ENCODE results near the gene MREG.

Gene MREG

GRCh38 chr2:215919624-215920243, 93.6 kb downstream of the MREG start:
- DNase-seq (ENCODE audit: low read depth in 2 of 2), result no peak

GRCh38 chr2:215918901-215919599, 94.3 kb downstream of the MREG start:
- DNase-seq (ENCODE audit: low read depth in 2 of 2), result no peak

DNA sequence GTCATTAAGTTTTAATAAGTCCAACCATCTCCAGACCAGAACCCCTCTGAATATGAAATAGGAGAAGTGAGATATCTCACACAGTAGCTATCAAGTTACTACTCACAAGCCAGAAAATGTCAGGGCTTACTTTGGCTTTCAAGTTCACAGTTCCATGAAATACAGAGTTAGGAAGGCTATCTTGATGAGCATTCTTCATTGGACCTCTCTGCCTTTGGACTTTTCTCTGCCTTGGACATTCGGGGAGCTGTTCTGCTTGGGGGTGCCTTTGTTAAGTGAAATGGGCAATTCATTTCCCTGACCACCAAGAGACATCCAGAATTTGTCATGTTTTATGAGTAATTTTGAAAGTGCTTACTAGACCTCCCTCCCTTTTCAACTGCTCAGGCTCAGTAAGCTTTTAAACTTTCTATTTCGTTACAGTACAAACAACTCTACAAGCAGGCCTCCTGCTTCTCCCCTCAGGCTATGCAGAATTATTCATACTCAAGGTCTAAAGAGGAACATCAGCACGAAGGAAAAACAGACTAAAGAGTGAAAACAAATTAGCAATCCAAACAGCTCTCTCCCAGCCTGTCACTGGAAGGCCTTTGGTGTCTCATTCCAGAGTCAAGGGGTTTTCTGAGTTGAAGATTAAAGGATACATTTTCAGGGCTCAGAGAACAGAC, 95.3 kb downstream of the MREG start:
- DNase-seq (ENCODE audit: low read depth in 2 of 2), result no peak

DNA sequence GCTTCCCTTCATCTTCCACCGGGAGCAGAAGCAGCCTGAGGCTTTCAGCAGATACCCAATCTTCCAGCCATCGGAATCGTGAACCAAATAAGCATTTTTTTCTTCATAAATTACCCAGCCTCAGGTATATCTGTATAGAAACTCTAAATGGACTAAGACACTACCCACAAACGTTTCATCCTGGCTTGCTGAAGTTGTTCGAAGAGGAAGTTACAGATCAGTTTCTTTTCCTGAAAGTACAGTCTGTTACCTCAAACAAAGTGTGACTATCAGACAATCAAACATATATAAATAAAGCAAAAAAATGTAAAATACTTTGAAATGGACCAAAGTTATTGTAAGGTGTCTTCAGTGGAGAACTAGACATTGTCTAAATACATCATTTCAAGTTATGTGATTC, 97.9 kb downstream of the MREG start:
- DNase-seq (ENCODE audit: low read depth in 2 of 2), result no peak

DNA sequence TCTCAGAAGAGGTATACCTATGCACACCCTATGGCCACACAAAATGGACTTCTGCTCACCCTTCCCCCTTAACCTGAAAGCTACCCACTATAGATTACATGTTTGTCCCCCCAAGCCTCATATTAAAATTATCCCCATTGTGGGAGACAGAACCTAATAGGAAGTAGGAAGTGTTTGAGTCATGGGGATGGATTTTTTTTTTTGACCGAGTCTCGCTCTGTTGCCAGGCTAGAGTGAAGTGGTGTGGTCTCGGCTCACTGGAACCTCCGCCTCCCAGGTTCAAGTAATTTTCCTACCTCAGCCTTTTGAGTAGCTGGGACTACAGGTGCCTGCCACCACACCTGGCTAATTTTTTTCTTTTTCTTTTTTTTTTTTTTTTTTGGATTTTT, 98.6 kb downstream of the MREG start:
- no peak for DNase-seq (ENCODE audit: low read depth in 2 of 2)

DNA sequence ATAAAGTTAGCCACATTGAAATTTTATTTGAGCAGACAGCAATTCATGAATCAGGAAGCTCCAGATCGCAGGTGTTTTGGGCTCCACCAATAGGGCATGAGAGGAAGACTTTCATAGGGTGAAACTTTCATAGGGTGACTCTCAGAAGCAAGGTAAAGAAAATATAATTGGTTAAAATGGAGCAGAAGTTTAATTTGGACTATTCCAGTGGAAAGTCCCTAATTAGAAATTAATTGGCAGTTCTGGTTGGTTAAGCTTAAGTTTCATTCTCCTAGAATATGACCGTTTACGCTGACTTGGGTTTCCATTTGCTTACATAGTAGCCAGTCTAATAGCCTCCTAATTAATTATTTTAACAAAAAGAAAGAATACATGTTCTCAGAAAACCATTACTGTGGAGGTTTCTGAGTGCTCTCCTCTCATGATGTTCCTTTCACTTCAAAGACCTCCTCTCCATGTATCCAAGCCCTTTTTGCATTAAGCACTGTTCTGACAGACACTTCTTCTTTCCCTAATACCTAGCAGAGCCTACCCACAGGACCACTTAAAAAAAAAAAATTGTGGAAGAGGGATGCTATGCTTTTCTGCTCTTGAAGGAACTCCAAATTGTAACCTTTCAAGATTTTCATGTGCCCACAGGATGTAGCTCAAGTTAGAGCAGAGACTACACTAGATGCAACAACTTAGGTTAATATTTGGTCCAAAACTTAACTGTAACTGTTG, 99.1 kb downstream of the MREG start:
- DNase-seq (ENCODE audit: low read depth in 2 of 2), result no peak

GRCh38 chr2:215912299-215912842, 101.0 kb downstream of the MREG start:
- DNase-seq (ENCODE audit: low read depth in 2 of 2), result no peak

GRCh38 chr2:215911301-215912085, 101.9 kb downstream of the MREG start:
- no peak for DNase-seq (ENCODE audit: low read depth in 2 of 2)

DNA sequence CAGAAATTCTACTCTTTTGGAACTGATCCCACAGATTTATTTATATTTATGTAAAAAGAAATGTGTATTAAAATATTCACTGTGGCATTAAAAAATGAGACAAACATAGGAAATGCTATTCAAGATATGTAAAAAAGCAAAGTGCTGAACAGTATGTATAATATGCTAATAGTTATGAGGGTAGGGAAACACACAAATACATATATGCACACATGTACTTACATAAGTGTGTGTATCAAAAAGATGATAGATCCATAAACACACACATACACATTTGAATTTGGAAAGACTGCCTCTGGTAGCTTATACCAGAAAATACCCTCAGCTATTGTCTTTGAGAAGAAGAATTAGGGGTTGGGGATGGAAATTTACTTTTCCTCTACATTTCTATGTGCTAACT, 103.2 kb downstream of the MREG start:
- DNase-seq (ENCODE audit: low read depth in 2 of 2), result no peak

DNA sequence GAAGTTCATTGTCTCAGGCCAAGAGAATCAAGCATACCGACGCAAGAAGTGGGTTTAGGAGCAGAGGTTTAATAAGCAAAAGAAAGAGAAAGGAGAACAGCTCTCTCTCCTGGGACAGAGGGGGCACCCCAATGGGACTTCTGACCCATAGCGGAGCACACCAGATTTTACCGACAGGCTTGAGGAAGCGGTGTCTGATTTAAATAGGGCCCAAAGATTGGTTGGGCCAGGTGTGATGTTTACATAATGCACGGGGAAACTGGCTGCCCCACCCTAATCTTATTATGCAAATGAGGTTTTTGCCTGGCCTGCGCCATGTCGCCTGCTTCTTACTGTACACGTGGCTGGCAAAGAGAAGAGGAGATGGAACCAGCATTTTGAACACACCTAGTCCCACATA, 106.2 kb downstream of the MREG start:
- DNase-seq (ENCODE audit: low read depth in 2 of 2), result no peak

DNA sequence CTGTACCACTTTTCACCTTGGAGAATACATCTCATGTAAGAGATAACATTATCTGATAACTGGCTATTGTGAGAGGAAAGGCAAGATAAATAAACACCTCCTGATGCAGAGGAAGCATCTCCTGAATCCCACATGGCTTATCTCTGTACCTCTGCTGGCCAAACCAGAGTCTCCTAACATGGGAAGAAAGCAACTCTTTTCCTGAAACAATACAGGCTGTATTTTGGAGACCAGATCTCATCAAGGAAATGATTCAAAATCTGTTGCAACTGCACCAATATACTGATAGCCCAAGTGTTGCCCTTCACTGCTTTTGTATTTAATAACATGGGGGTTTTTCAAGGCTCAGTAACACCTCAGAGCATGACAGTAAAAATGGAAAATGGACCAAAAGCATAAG, 106.9 kb downstream of the MREG start:
- no peak for DNase-seq (ENCODE audit: low read depth in 2 of 2)

DNA sequence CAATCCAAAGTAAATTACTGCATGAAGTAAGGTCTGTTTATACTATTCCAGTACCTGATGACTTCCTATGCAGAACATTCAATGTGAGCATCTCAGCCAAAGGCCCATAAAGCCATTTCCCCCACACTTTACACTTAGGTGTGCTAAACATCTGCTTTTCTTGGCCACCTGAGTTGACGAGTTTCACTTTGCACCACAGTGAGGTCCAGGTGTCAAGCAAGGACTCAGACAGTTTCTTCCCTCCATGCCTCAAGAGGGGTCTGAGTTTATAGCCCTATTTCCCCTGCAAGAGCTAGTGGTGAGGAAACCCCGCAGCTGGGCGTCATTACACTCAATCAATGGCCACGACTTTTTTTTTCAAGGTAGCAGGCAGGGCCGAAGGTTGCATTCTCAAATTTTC, 107.7 kb downstream of the MREG start:
- no peak for DNase-seq (ENCODE audit: low read depth in 2 of 2)

DNA sequence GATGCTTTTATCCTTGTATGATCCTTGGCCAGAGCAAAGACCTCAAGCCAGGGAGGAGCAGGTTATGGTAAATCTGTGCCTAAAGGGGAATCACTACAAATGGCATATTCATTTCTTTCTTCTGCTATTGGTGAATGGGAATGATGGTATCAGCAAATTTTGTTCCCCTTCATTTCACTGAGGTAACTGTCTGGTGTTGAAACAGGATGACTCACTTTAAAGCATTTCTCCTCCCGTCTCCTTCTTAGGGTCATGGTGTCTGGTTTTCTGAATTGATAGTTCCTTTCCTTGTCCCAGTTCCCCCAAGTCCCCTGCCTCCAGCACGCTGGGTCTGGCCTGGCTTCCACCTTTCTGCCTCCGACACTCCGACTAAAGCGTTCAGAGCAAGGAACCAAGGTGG, 109.2 kb downstream of the MREG start:
- no peak for DNase-seq (ENCODE audit: low read depth in 2 of 2)

DNA sequence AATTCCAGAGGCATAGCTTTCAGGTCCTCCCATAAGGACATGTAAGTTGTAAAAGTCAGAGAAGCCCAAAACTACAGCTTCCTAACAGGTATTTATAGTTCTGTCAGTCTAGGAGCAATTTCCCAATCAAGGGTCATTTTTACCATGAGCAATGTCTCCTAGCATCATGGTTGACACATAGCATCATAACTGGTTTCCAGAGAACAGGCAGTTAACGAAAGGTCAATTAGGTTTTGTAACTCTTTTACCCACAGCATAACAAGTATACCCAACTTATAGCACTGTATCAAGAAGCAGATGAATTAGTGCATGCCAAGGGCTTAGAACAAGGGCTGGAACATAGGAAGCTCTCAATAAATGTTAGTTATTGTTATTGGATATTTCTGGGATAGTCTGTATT, 110.1 kb downstream of the MREG start:
- DNase-seq (ENCODE audit: low read depth in 2 of 2), result no peak

DNA sequence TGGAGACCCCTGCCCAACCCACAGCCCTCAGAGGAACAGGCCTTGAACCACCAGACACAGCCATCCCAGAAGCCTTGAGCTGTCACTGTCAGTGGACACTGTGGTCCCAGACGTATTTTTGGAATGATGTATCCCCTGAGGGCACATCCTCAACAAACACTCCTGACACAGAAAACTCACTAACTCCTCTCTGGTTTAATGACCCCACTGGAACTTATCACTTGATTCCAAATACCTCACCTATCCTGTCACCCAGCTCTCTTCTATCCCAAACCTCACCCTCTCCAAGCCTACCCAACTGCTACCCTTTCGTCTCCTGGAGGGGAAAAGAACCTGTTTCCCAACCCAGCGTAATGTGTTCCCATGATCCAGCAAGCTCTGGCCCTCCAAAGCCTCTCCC, 111.6 kb downstream of the MREG start:
- DNase-seq (ENCODE audit: low read depth in 2 of 2), result no peak

- no peak for DNase-seq (ENCODE audit: low read depth in 2 of 2)
Observed at GRCh38 chr2:215900843-215901242, 112.5 kb downstream of the MREG start.

GRCh38 chr2:215900203-215900611, 113.1 kb downstream of the MREG start:
- no peak for DNase-seq (ENCODE audit: low read depth in 2 of 2)

DNA sequence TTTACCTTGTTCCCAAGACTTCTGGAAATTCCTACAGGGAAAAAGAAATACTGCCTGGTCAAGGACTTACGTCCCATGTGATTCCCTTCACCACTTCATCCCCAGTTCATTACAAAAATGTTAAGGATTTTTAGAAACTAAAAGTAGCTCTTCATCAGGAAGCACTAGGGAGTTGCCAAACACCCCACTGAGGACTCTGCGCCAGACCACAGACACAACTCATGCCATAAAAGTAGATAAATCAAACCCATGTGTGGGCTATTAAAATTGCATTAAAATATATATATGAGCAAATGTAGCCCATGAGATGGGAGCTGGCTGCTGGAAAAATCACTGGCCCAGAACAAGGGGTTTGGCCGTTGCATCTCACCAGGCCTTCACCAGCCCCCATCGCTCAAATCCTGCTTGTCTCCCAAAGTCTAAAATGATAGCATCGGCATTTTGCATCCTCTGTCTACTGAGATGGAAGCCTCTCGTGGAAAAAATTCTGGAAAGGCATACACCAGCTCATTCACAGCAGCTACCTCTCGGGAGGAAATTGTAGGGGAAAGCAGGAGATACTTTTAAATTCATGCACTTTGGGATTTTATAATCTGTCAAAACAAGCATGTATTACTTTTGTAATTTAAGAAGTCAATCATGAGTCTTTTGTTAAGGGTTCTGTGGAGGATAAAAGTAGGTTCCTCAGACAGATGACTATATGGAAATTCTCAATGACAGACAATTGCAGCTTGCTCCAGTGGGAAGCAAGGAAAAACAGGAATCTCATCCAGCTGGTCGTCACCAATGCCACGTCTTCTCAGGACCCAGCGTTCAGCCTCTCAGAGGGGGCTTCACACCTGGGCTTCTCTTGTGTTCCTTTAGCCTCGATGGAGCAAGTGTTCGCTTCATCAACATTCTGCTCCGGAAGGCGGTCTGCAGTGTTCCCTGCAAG, 113.9 kb downstream of the MREG start:
- DNase-seq (ENCODE audit: low read depth in 2 of 2), result peak; percentile 91 to 92

DNA sequence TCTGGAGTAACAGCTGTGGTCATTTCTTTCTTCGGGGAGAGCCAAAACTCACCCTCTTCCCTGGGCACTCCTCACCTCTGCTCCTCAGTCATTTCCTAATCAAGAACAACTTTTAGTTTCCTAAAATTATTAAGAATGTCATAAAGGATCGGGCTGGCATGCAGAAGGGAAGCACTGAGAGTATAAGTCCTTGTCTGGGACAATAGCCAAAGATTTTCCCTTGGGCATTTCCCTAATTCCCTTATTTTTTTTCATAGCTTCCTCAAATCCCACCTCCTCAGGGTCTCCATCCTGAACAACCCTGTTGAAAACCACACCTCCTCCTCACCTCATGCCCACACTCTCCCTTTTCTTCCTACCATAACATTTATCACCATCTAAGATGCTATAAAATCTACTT, 115.0 kb downstream of the MREG start:
- DNase-seq (ENCODE audit: low read depth in 2 of 2), result no peak

GRCh38 chr2:215896921-215897320, 116.4 kb downstream of the MREG start:
- no peak for DNase-seq (ENCODE audit: low read depth in 2 of 2)
